Upper lobe of left lung (tissue), 6 donors: ENCODE data around the gene PDE7B. TPM values are rescaled to one million over a fixed set of nuclear protein-coding genes. Genes with fewer than 3 reads are reported as not detected.

Experiments used
- ATAC-seq, 2 donors: fragments of 200-7000 bp; cut with Tn5 transposase; one replicate each; pipeline ENCODE4 v1.9.1; 2022; ENCODE audit warnings: mild to moderate bottlenecking in 2 of 2, moderate library complexity in 2 of 2; ENCODE audit not compliant: low FRiP score in 2 of 2
- DNase-seq, 2 donors: peaks; one replicate each; pipeline ENCODE4 v3.0.0-alpha.2; 2019 to 2020
- H3K27ac ChIP-seq, 4 donors: fragments of 200-600 bp; sonication (generic); one replicate each; pipeline ENCODE4 v1.5.1; 2016 to 2019
- H3K27me3 ChIP-seq, 4 donors: fragments of 200-600 bp; sonication (generic); one replicate each; pipeline ENCODE4 v1.5.1; 2017 to 2019
- H3K36me3 ChIP-seq, 4 donors: fragments of 200-600 bp; sonication (generic); one replicate each; pipeline ENCODE4 v1.5.1; 2016 to 2019
- H3K4me1 ChIP-seq, 4 donors: fragments of 200-600 bp; sonication (generic); one replicate each; pipeline ENCODE4 v1.5.1; 2018 to 2019
- H3K4me3 ChIP-seq, 4 donors: fragments of 200-600 bp; sonication (generic); one replicate each; pipeline ENCODE4 v1.5.1; 2017 to 2019; ENCODE audit warnings: mild to moderate bottlenecking in 2 of 4, moderate library complexity in 1 of 4
- H3K9me3 ChIP-seq, 4 donors: fragments of 200-600 bp; sonication (generic); one replicate each; pipeline ENCODE4 v1.5.1; 2018 to 2019
- CTCF ChIP-seq, 6 experiments: fragments of 450-650 bp in 4 of 6; fragments of 200-600 bp in 2 of 6; sonication (generic) in 2 of 6; IDR thresholded peaks; one replicate each; pipeline ENCODE4 v1.5.1; 2016 to 2019; ENCODE audit warnings: antibody characterized with exemption in 6 of 6
- EP300 ChIP-seq, 4 donors: sonication (generic); formaldehyde crosslinking; IDR thresholded peaks; one replicate each; pipeline ENCODE4 v1.5.1; 2017; ENCODE audit warnings: antibody characterized with exemption in 4 of 4, control low read depth in 2 of 4
- POLR2A ChIP-seq, 4 donors: fragments of 450-650 bp; IDR thresholded peaks; one replicate each; pipeline ENCODE4 v1.5.1; 2016 to 2017; ENCODE audit warnings: antibody characterized with exemption in 4 of 4, mild to moderate bottlenecking in 2 of 4
- POLR2AphosphoS5 ChIP-seq, 2 donors: sonication (generic); formaldehyde crosslinking; IDR thresholded peaks; one replicate each; pipeline ENCODE4 v1.5.1; 2017; ENCODE audit warnings: antibody characterized with exemption in 2 of 2
- WGBS, 2 donors: methylation state at CpG; one replicate each; pipeline ENCODE4 v1.1.5; 2017 to 2018; 5-methylcytosine and 5-hydroxymethylcytosine counted together
- total RNA-seq, 6 donors: library from RNA; depleted of rRNA in 4 of 6; stranded (reverse); fragments of >200 nt in 4 of 6; gene quantifications; one replicate each; pipeline versions ENCODE4 v1.1.0 to v1.2.1, GENCODE V29; 2016 to 2021
- donor health status: DM: no; HTN: no; CAD: no; lungs with moderate emphysema.
- donor health status: DM: no; HTN: yes; CAD: no; lungs with severe emphysema.

PDE7B gene
- total RNA-seq, 6 donors from 2014 or later = 1.0 to 4.4 (median 2.6) TPM

GRCh38 chr6:135901774-135902524, 50.4 kb downstream of the PDE7B start:
- ATAC-seq = peak in 1 of 2 donors; percentile 87
- no peak overlapping the region for H3K4me3 ChIP-seq
- H3K27me3 ChIP-seq = no peaks in the 10 kb centered on the region
- WGBS, 2 donors = 60 to 69% methylated on average over 6 of the region's 6 CpGs
- no peak overlapping the region for H3K27ac ChIP-seq
- no peaks in the 10 kb centered on the region for H3K9me3 ChIP-seq
- H3K36me3 ChIP-seq = no peaks in the 10 kb centered on the region
- no peak for DNase-seq
- peaks cover 0 to 5% (median 0%) of the 10 kb centered on the region in 4 donors for H3K4me1 ChIP-seq
- no peak for TF ChIP-seq POLR2A (IDR thresholded peaks at IDR 0.05)
- TF ChIP-seq CTCF (IDR thresholded peaks at IDR 0.05) = no peak
- no peak for TF ChIP-seq EP300 (IDR thresholded peaks at IDR 0.05)
- TF ChIP-seq POLR2AphosphoS5 (IDR thresholded peaks at IDR 0.05) = no peak

GRCh38 chr6:135902756-135903331, 51.3 kb downstream of the PDE7B start:
- no peaks in the 10 kb centered on the region for H3K36me3 ChIP-seq
- no peaks in the 10 kb centered on the region for H3K27me3 ChIP-seq
- no peak overlapping the region for H3K27ac ChIP-seq
- TF ChIP-seq EP300 (IDR thresholded peaks at IDR 0.05) = no peak
- no peak for TF ChIP-seq CTCF (IDR thresholded peaks at IDR 0.05)
- no peak for TF ChIP-seq POLR2AphosphoS5 (IDR thresholded peaks at IDR 0.05)
- TF ChIP-seq POLR2A (IDR thresholded peaks at IDR 0.05) = no peak
- H3K4me3 ChIP-seq = no peak overlapping the region
- ATAC-seq (no peak), DNase-seq (no peak)
- H3K4me1 ChIP-seq = peaks cover 0 to 5% (median 0%) of the 10 kb centered on the region in 4 donors
- 69 to 77% methylated on average over 2 of the region's 2 CpGs for whole genome bisulfite sequencing, 2 donors
- no peaks in the 10 kb centered on the region for H3K9me3 ChIP-seq

- Histone ChIP-seq H3K9me3 (no peaks in the 10 kb centered on the region), H3K36me3 (no peaks in the 10 kb centered on the region), H3K4me1 (peaks cover 0 to 5% (median 0%) of the 10 kb centered on the region in 4 donors), H3K4me3 (no peak overlapping the region), H3K27me3 (no peaks in the 10 kb centered on the region), H3K27ac (no peak overlapping the region)
- WGBS, 2 donors = 91 to 94% methylated on average over 2 of the region's 2 CpGs
- TF ChIP-seq POLR2AphosphoS5 (IDR thresholded peaks at IDR 0.05) (no peak), EP300 (IDR thresholded peaks at IDR 0.05) (no peak), CTCF (IDR thresholded peaks at IDR 0.05) (no peak), POLR2A (IDR thresholded peaks at IDR 0.05) (no peak)
- ATAC-seq = no peak
- DNase-seq = no peak
Observed at GRCh38 chr6:135904666-135905065, 53.2 kb downstream of the PDE7B start.

GRCh38 chr6:135905604-135906300, 54.3 kb downstream of the PDE7B start:
- DNase-seq = no peak
- Histone ChIP-seq H3K4me1 (peaks cover 0 to 5% (median 0%) of the 10 kb centered on the region in 4 donors), H3K4me3 (no peak overlapping the region), H3K9me3 (no peaks in the 10 kb centered on the region), H3K27me3 (no peaks in the 10 kb centered on the region), H3K27ac (no peak overlapping the region), H3K36me3 (no peaks in the 10 kb centered on the region)
- WGBS, 2 donors = 80 to 89% methylated on average over 18 of the region's 18 CpGs
- TF ChIP-seq POLR2A (IDR thresholded peaks at IDR 0.05) = no peak
- TF ChIP-seq POLR2AphosphoS5 (IDR thresholded peaks at IDR 0.05) = no peak
- TF ChIP-seq EP300 (IDR thresholded peaks at IDR 0.05) = no peak
- no peak for TF ChIP-seq CTCF (IDR thresholded peaks at IDR 0.05)
- no peak for ATAC-seq
